HCT116 (cell line): ENCODE measurements around the gene WDR70. TPM values are rescaled to one million over a fixed set of nuclear protein-coding genes. Genes with fewer than 3 reads are reported as not detected.

ENCODE experiments used
- ATAC-seq: fragments of 200-7000 bp; cut with Tn5 transposase; 2 replicates; pipeline ENCODE4 v1.9.1; 2020; ENCODE audit warnings: mild to moderate bottlenecking, moderate library complexity
- BruUV-seq: library from RNA; stranded (reverse); fragments of 400-500 nt; replicated peaks from 2 replicates; lab custom pipeline; 2021; lab: Mats Ljungman, UMichigan
- CTCF ChIA-PET: fragments of 300-600 bp; sonication (Branson Sonifier 250); formaldehyde crosslinking; loops from one replicate; lab custom pipeline; 2021; ENCODE audit warnings: antibody characterized with exemption; lab: Charles Lee
- POLR2A ChIA-PET: fragments of 300-600, 350-600 bp; sonication (Branson Sonifier 250); formaldehyde crosslinking; loops from one replicate; lab custom pipeline; 2021; ENCODE audit warnings: antibody characterized with exemption; lab: Charles Lee
- RAD21 ChIA-PET, 2 experiments: fragments of 300-600 bp; sonication (Branson Sonifier 250); formaldehyde crosslinking; loops; one replicate each; lab custom pipeline; 2023; ENCODE audit warnings: low total read pairs in 2 of 2; ENCODE audit not compliant: uncharacterized antibody in 2 of 2, unreplicated experiment in 2 of 2, low non-redundant PET in 1 of 2; lab: Charles Lee
- DNase-seq: peaks from one replicate; pipeline ENCODE4 v3.0.0-alpha.2; 2010; ENCODE audit warnings: low read depth, low spot score
- H2AFZ ChIP-seq: fragments of 200-600 bp; shearing (Covaris generic), sonication (generic); 2 replicates; pipeline ENCODE4 v1.6.1; 2017; ENCODE audit warnings: low read depth, mixed run types, mixed read lengths, antibody characterized with exemption, low read length; ENCODE audit not compliant: poor library complexity, severe bottlenecking
- H3K27ac ChIP-seq: 2 replicates; pipeline ENCODE4 v1.5.1; 2012; ENCODE audit warnings: low read depth, low read length
- H3K27me3 ChIP-seq: fragments of 200-600 bp; sonication (generic); 2 replicates; pipeline ENCODE4 v1.6.1; 2016; ENCODE audit warnings: mixed run types, low read length, mixed read lengths; ENCODE audit not compliant: insufficient read depth
- H3K36me3 ChIP-seq, 2 experiments: fragments of 200-500 bp in 1 of 2; fragments of 200-600 bp in 1 of 2; sonication (Bioruptor generic) in 1 of 2; sonication (generic) in 1 of 2; 2 replicates each; pipeline versions ENCODE4 v1.5.1 to v1.6.1; 2014 to 2016; ENCODE audit warnings: low read length in 2 of 2, inconsistent platforms in 1 of 2, mixed read lengths in 1 of 2, mixed run types in 1 of 2; ENCODE audit not compliant: insufficient read depth in 2 of 2, control insufficient read depth in 1 of 2
- H3K4me1 ChIP-seq, 2 experiments: fragments of 200-600 bp in 1 of 2; sonication (generic) in 1 of 2; 2 replicates each; pipeline versions ENCODE4 v1.5.1 to v1.6.1; 2012 to 2017; ENCODE audit warnings: low read length in 2 of 2, inconsistent platforms in 1 of 2, mild to moderate bottlenecking in 1 of 2, mixed read lengths in 1 of 2, mixed run types in 1 of 2, moderate library complexity in 1 of 2; ENCODE audit not compliant: insufficient read depth in 2 of 2, control insufficient read depth in 1 of 2
- H3K4me2 ChIP-seq: fragments of 200-600 bp; sonication (generic); 2 replicates; pipeline ENCODE4 v1.6.1; 2017; ENCODE audit warnings: mixed run types, low read length, mixed read lengths
- H3K4me3 ChIP-seq, 2 experiments: fragments of 200-600 bp in 1 of 2; sonication (generic) in 1 of 2; replicated peaks in 1 of 2; 2 replicates each; pipeline ENCODE4 v1.5.1; 2011 to 2016; ENCODE audit warnings: low read length in 2 of 2, control low read depth in 1 of 2, low read depth in 1 of 2, mild to moderate bottlenecking in 1 of 2, mixed read lengths in 1 of 2, mixed run types in 1 of 2
- H3K79me2 ChIP-seq: fragments of 200-600 bp; sonication (generic); 2 replicates; pipeline ENCODE4 v1.6.1; 2017; ENCODE audit warnings: mild to moderate bottlenecking, mixed run types, low read length, moderate library complexity, mixed read lengths; ENCODE audit not compliant: insufficient read depth
- H3K9ac ChIP-seq: fragments of 200-600 bp; sonication (generic); 2 replicates; pipeline ENCODE4 v1.6.1; 2016; ENCODE audit warnings: low read length, mixed read lengths
- H3K9me2 ChIP-seq: fragments of 200-600 bp; sonication (generic), shearing (Covaris generic); 2 replicates; pipeline ENCODE4 v1.6.1; 2017; ENCODE audit warnings: mixed run types, mild to moderate bottlenecking, moderate library complexity; ENCODE audit not compliant: insufficient read depth
- H3K9me3 ChIP-seq, 2 experiments: fragments of 200-500 bp in 1 of 2; fragments of 200-600 bp in 1 of 2; sonication (Bioruptor generic) in 1 of 2; sonication (generic) in 1 of 2; 2 replicates each; pipeline ENCODE4 v1.6.1; 2014 to 2017; ENCODE audit warnings: low read length in 2 of 2, mixed read lengths in 2 of 2, inconsistent platforms in 1 of 2, low read depth in 1 of 2, mild to moderate bottlenecking in 1 of 2, mixed run types in 1 of 2, moderate library complexity in 1 of 2; ENCODE audit not compliant: control insufficient read depth in 1 of 2, insufficient read depth in 1 of 2
- H4K20me1 ChIP-seq: fragments of 200-600 bp; sonication (generic), shearing (Covaris generic); 2 replicates; pipeline ENCODE4 v1.6.1; 2017; ENCODE audit warnings: mixed run types, mild to moderate bottlenecking, moderate library complexity; ENCODE audit not compliant: insufficient read depth
- ATF3 ChIP-seq: IDR thresholded peaks from 2 replicates; pipeline ENCODE4 v1.6.1; 2012
- CBX3 ChIP-seq: IDR thresholded peaks from 2 replicates; pipeline ENCODE4 v1.6.1; 2012; ENCODE audit warnings: low read depth
- CEBPB ChIP-seq: IDR thresholded peaks from 2 replicates; pipeline ENCODE4 v1.6.1; 2012; ENCODE audit warnings: low read depth
- CTCF ChIP-seq, 3 experiments: fragments of 200-600 bp in 1 of 3; sonication (generic) in 1 of 3; IDR thresholded peaks in 2 of 3; conservative IDR thresholded peaks in 1 of 3; 2 replicates each; pipeline ENCODE4 v1.5.1; 2012 to 2017; ENCODE audit warnings: low read depth in 2 of 3, low read length in 2 of 3, antibody characterized with exemption in 1 of 3, borderline replicate concordance in 1 of 3, control low read depth in 1 of 3, mild to moderate bottlenecking in 1 of 3, mixed read lengths in 1 of 3, mixed run types in 1 of 3, moderate library complexity in 1 of 3; ENCODE audit not compliant: insufficient read depth in 1 of 3
- EGR1 ChIP-seq: IDR thresholded peaks from 2 replicates; pipeline ENCODE4 v1.6.1; 2012; ENCODE audit warnings: low read depth
- EZH2 ChIP-seq: fragments of 200-600 bp; sonication (generic); IDR thresholded peaks from 2 replicates; pipeline ENCODE4 v1.6.1; 2017; ENCODE audit warnings: antibody characterized with exemption, mixed run types
- EZH2phosphoT487 ChIP-seq: fragments of 200-600 bp; IDR thresholded peaks from 2 replicates; pipeline ENCODE4 v1.6.1; 2018; ENCODE audit warnings: antibody characterized with exemption, borderline replicate concordance
- FOSL1 ChIP-seq: IDR thresholded peaks from 2 replicates; pipeline ENCODE4 v1.6.1; 2012; ENCODE audit warnings: low read depth
- JUND ChIP-seq: IDR thresholded peaks from 2 replicates; pipeline ENCODE4 v1.6.1; 2012
- MAX ChIP-seq: IDR thresholded peaks from 2 replicates; pipeline ENCODE4 v1.6.1; 2012
- POLR2A ChIP-seq: IDR thresholded peaks from 2 replicates; pipeline ENCODE4 v1.7.0; 2011; ENCODE audit warnings: borderline replicate concordance; ENCODE audit not compliant: insufficient read depth, insufficient read length; ENCODE audit errors: extremely low read depth
- POLR2AphosphoS5 ChIP-seq: IDR thresholded peaks from 2 replicates; pipeline ENCODE4 v1.6.1; 2011; ENCODE audit warnings: mild to moderate bottlenecking, low read depth, low read length, moderate library complexity
- REST ChIP-seq: IDR thresholded peaks from 2 replicates; pipeline ENCODE4 v1.6.1; 2012; ENCODE audit warnings: low read depth
- SIN3A ChIP-seq: IDR thresholded peaks from 2 replicates; pipeline ENCODE4 v1.6.1; 2012; ENCODE audit warnings: low read depth
- YY1 ChIP-seq: IDR thresholded peaks from 2 replicates; pipeline ENCODE4 v1.6.1; 2011; ENCODE audit warnings: low read length, low read depth, moderate library complexity, mild to moderate bottlenecking; ENCODE audit not compliant: insufficient replicate concordance; ENCODE audit errors: extremely low read depth
- ZFX ChIP-seq: fragments of 450-650 bp; IDR thresholded peaks from 2 replicates; pipeline ENCODE4 v1.6.1; 2017
- ZNF274 ChIP-seq: fragments of 200-500 bp; sonication (Bioruptor generic); IDR thresholded peaks from 2 replicates; pipeline ENCODE4 v1.6.1; 2014; ENCODE audit warnings: mild to moderate bottlenecking, low read depth, low read length, inconsistent platforms
- intact Hi-C: fragments of 100-400 bp; cut with micrococcal nuclease; formaldehyde crosslinking; loops from 2 replicates; pipeline ENCODE4 v1.10.0; 2022
- total RNA-seq: library from RNA; stranded (reverse); gene quantifications from one replicate; pipeline ENCODE4 v1.2.1, GENCODE V29; 2021; ENCODE audit not compliant: unreplicated experiment

The WDR70 gene
- total RNA-seq, 1 experiment from 2014 or later, result 31.1 TPM

- H4K20me1 ChIP-seq, result no peaks in the 10 kb centered on the region
- no peak overlapping the region for H3K4me2 ChIP-seq
- DNase-seq (no peak), ATAC-seq (no peak)
- no peaks in the 10 kb centered on the region for H3K9me2 ChIP-seq
- ChIA-PET CTCF (no interaction called here), POLR2A (no interaction called here), RAD21 (no interaction called here)
- intact Hi-C loops, result no loop called here
- H3K9me3 ChIP-seq, result peaks cover 0 to 5% of the 10 kb centered on the region in 2 experiments; a peak in 1 of 4 replicates
- no peaks in the 10 kb centered on the region for H3K36me3 ChIP-seq
- H3K9ac ChIP-seq, result no peak overlapping the region
- no peak overlapping the region for H2AFZ ChIP-seq
- BruUV-seq, result no TSS peak
- H3K27ac ChIP-seq, result no peak overlapping the region
- TF ChIP-seq ATF3 (no peak), REST (no peak), FOSL1 (no peak), EZH2phosphoT487 (no peak), EZH2 (no peak), CBX3 (no peak), ZNF274 (no peak), SIN3A (no peak), MAX (no peak), POLR2AphosphoS5 (no peak), YY1 (no peak), CTCF (IDR thresholded peaks at IDR 0.05 in 2 of 3, conservative IDR thresholded peaks at IDR 0.05 in 1 of 3; ENCODE audit: borderline replicate concordance in 1 of 3, insufficient read depth in 1 of 3, low read depth in 2 of 3, low read length in 2 of 3) (no peak), POLR2A (no peak), EGR1 (no peak), JUND (no peak), CEBPB (no peak), ZFX (no peak)
- no peak overlapping the region for H3K4me3 ChIP-seq
- no peaks in the 10 kb centered on the region for H3K27me3 ChIP-seq
- no peaks in the 10 kb centered on the region for H3K4me1 ChIP-seq
- no peaks in the 10 kb centered on the region for H3K79me2 ChIP-seq
These were observed 225.2 kb downstream of the WDR70 start for GRCh38 chr5:37604290-37604689.
